WTC11 (cell line): Measurements from ENCODE around the gene CHRNA5. TPM values are rescaled to one million over a fixed set of nuclear protein-coding genes. Genes with fewer than 3 reads are reported as not detected.

Experiments
- ATAC-seq: fragments of 200-7000 bp; cut with Tn5 transposase; 2 replicates; pipeline ENCODE4 v1.10.0; 2021; ENCODE audit warnings: mild to moderate bottlenecking, moderate library complexity
- CTCF ChIA-PET: fragments of 300-600 bp; sonication (Branson Sonifier 250); formaldehyde crosslinking; loops from one replicate; lab custom pipeline; 2021; ENCODE audit warnings: antibody characterized with exemption; lab: Charles Lee
- POLR2A ChIA-PET: fragments of 350-600 bp; sonication (Branson Sonifier 250); formaldehyde crosslinking; loops from one replicate; lab custom pipeline; 2021; ENCODE audit warnings: antibody characterized with exemption; lab: Charles Lee
- DNase-seq: peaks from one replicate; pipeline ENCODE4 v3.0.0; 2021; ENCODE audit warnings: low spot score
- H3K27ac Mint-ChIP-seq: 2 replicates; pipeline ENCODE4 v1.8.0; 2021; ENCODE audit warnings: mixed read lengths
- H3K27me3 Mint-ChIP-seq: 2 replicates; pipeline ENCODE4 v1.8.0; 2021; ENCODE audit warnings: low read depth, mild to moderate bottlenecking, moderate library complexity, mixed read lengths
- H3K36me3 Mint-ChIP-seq: 2 replicates; pipeline ENCODE4 v1.8.0; 2021; ENCODE audit warnings: mixed read lengths
- H3K4me1 Mint-ChIP-seq: 2 replicates; pipeline ENCODE4 v1.8.0; 2022; ENCODE audit warnings: mixed read lengths
- H3K4me3 Mint-ChIP-seq: 2 replicates; pipeline ENCODE4 v1.8.0; 2021; ENCODE audit warnings: mild to moderate bottlenecking, moderate library complexity, mixed read lengths
- H3K9me3 Mint-ChIP-seq: 2 replicates; pipeline ENCODE4 v1.8.0; 2021; ENCODE audit warnings: mixed read lengths
- AFF4 ChIP-seq: sonication (generic); formaldehyde crosslinking; IDR thresholded peaks from 2 replicates; pipeline ENCODE4 v1.8.1; 2023; ENCODE audit warnings: mild to moderate bottlenecking, missing genetic modification reagents, borderline replicate concordance
- AR ChIP-seq: fragments of 250-450 bp; sonication (Bioruptor Pico); IDR thresholded peaks from 2 replicates; pipeline ENCODE4 v1.9.0; 2021; ENCODE audit warnings: mild to moderate bottlenecking
- ATF6 ChIP-seq: sonication (generic); formaldehyde crosslinking; IDR thresholded peaks from 2 replicates; pipeline ENCODE4 v1.8.1; 2023; ENCODE audit warnings: mild to moderate bottlenecking, missing genetic modification reagents
- E2F1 ChIP-seq: sonication (generic); formaldehyde crosslinking; IDR thresholded peaks from 2 replicates; pipeline ENCODE4 v1.8.0; 2022; ENCODE audit warnings: mild to moderate bottlenecking, missing genetic modification reagents
- E2F5 ChIP-seq: sonication (generic); formaldehyde crosslinking; IDR thresholded peaks from 2 replicates; pipeline ENCODE4 v1.8.1; 2022; ENCODE audit warnings: mild to moderate bottlenecking, moderate library complexity, missing genetic modification reagents
- ESRRA ChIP-seq: sonication (generic); formaldehyde crosslinking; IDR thresholded peaks from 2 replicates; pipeline ENCODE4 v1.8.1; 2022; ENCODE audit warnings: mild to moderate bottlenecking, missing genetic modification reagents, borderline replicate concordance
- HMGXB4 ChIP-seq: sonication (generic); formaldehyde crosslinking; IDR thresholded peaks from 2 replicates; pipeline ENCODE4 v1.8.1; 2023; ENCODE audit warnings: mild to moderate bottlenecking, moderate library complexity, missing genetic modification reagents
- JUN ChIP-seq: sonication (generic); formaldehyde crosslinking; IDR thresholded peaks from 2 replicates; pipeline ENCODE4 v1.8.0; 2023; ENCODE audit warnings: mild to moderate bottlenecking, missing genetic modification reagents
- NFYB ChIP-seq: sonication (generic); formaldehyde crosslinking; conservative IDR thresholded peaks from 2 replicates; pipeline ENCODE4 v1.8.0; 2022; ENCODE audit warnings: low read depth, missing genetic modification reagents
- RELA ChIP-seq: sonication (generic); formaldehyde crosslinking; IDR thresholded peaks from 2 replicates; pipeline ENCODE4 v1.8.1; 2022; ENCODE audit warnings: missing genetic modification reagents, mild to moderate bottlenecking, borderline replicate concordance
- SMAD3 ChIP-seq: sonication (generic); formaldehyde crosslinking; IDR thresholded peaks from 2 replicates; pipeline ENCODE4 v1.8.0; 2022; ENCODE audit warnings: missing genetic modification reagents, mild to moderate bottlenecking, borderline replicate concordance
- SOX15 ChIP-seq: fragments of 250-450 bp; sonication (Bioruptor Pico); IDR thresholded peaks from 2 replicates; pipeline ENCODE4 v1.9.0; 2021; ENCODE audit warnings: mild to moderate bottlenecking
- TCF7 ChIP-seq: sonication (generic); formaldehyde crosslinking; IDR thresholded peaks from 2 replicates; pipeline ENCODE4 v1.8.0; 2022; ENCODE audit warnings: mild to moderate bottlenecking, low read depth, missing genetic modification reagents, moderate library complexity
- TEAD4 ChIP-seq: sonication (generic); formaldehyde crosslinking; IDR thresholded peaks from 2 replicates; pipeline ENCODE4 v1.8.0; 2022; ENCODE audit warnings: mild to moderate bottlenecking, missing genetic modification reagents
- ZNF281 ChIP-seq: sonication (generic); formaldehyde crosslinking; IDR thresholded peaks from 2 replicates; pipeline ENCODE4 v1.8.0; 2023; ENCODE audit warnings: mild to moderate bottlenecking, missing genetic modification reagents
- ZNF396 ChIP-seq: fragments of 250-450 bp; sonication (Bioruptor Pico); IDR thresholded peaks from 2 replicates; pipeline ENCODE4 v1.8.0; 2021; ENCODE audit warnings: mild to moderate bottlenecking, moderate library complexity, borderline replicate concordance
- total RNA-seq: library from RNA; stranded (reverse); gene quantifications from 3 replicates; pipeline ENCODE4 v1.2.3, GENCODE V29; 2021

CHRNA5 gene
- total RNA-seq, 1 experiment from 2014 or later, result 21.0 TPM

DNA sequence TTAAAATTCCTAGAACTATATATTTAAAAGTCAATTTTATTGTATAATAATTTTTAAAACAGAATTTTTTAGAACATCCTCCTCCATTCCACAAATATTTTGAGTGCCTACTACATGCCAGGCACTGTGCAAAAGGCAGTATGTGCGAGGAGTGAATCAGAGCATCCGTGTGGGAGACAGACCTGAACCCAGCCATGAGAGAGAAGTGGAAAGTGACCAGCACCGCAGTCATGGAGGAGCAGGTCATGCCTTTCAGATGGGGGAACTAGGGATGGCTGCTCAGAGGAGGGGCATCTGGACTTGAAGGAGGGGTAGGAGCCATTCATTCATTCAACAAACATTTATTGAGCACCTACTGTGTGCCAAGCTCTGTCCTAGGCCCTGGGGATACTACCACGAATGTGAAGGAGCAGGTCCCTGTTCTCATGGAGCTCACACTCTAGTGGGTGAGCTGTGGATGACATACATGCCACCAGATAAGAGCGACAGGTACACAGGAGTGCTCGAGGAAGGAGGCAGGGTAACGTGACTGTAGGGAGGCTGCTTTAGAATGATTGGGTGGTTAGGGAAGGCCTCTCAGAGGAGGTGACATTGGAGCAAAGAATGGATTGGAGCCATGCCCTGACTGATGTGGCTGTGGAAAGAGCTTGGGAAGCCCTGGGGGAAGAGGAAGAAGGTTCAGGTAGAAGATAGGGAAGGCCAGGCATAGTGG is 58.6 kb downstream of the CHRNA5 start (continued):
- no peak for TF ChIP-seq AFF4 (CRISPR knock-in tag)
- TF ChIP-seq E2F5 (CRISPR knock-in tag), result no peak
- TF ChIP-seq ZNF281 (CRISPR knock-in tag), result no peak
- TF ChIP-seq TCF7 (CRISPR knock-in tag), result no peak
- no peak for TF ChIP-seq SMAD3
- no peak for TF ChIP-seq HMGXB4 (CRISPR knock-in tag)
- no peak for TF ChIP-seq AR (CRISPR knock-in tag)

GRCh38 chr15:78624651-78625590 is 59.6 kb downstream of the CHRNA5 start:
- Mint-ChIP-seq H3K4me3 (no peak overlapping the region), H3K9me3 (no peaks in the 10 kb centered on the region), H3K27ac (no peak overlapping the region), H3K27me3 (peaks cover 31% of the 10 kb centered on the region), H3K4me1 (peaks cover 6% of the 10 kb centered on the region), H3K36me3 (peaks cover 9% of the 10 kb centered on the region)
- ATAC-seq (no peak), DNase-seq (no peak)
- ChIA-PET CTCF (interaction anchor here (1.0 to 1.1 kb wide), 3 partner anchors 48 to 115 kb away, joined by 3 to 4 read pairs (median 3); no protein-coding TSS in a partner anchor), POLR2A (no interaction called here)
- TF ChIP-seq ATF6, result no peak
- no peak for TF ChIP-seq E2F5 (CRISPR knock-in tag)
- no peak for TF ChIP-seq TEAD4 (CRISPR knock-in tag)
- no peak for TF ChIP-seq ESRRA (CRISPR knock-in tag)
- no peak for TF ChIP-seq JUN (CRISPR knock-in tag)
- TF ChIP-seq NFYB (CRISPR knock-in tag), result no peak
- no peak for TF ChIP-seq ZNF396 (CRISPR knock-in tag)
- TF ChIP-seq E2F1 (CRISPR knock-in tag), result no peak
- TF ChIP-seq SOX15 (CRISPR knock-in tag), result no peak
- no peak for TF ChIP-seq RELA
